HCT116 (cell line): ENCODE results near the gene EHD4. TPM values are rescaled to one million over a fixed set of nuclear protein-coding genes. Genes with fewer than 3 reads are reported as not detected.

Experiments used
- ATAC-seq: fragments of 200-7000 bp; cut with Tn5 transposase; 2 replicates; pipeline ENCODE4 v1.9.1; 2020; ENCODE audit warnings: mild to moderate bottlenecking, moderate library complexity
- BruUV-seq: library from RNA; stranded (reverse); fragments of 400-500 nt; replicated peaks from 2 replicates; lab custom pipeline; 2021; lab: Mats Ljungman, UMichigan
- CTCF ChIA-PET: fragments of 300-600 bp; sonication (Branson Sonifier 250); formaldehyde crosslinking; loops from one replicate; lab custom pipeline; 2021; ENCODE audit warnings: antibody characterized with exemption; lab: Charles Lee
- POLR2A ChIA-PET: fragments of 300-600, 350-600 bp; sonication (Branson Sonifier 250); formaldehyde crosslinking; loops from one replicate; lab custom pipeline; 2021; ENCODE audit warnings: antibody characterized with exemption; lab: Charles Lee
- RAD21 ChIA-PET, 2 experiments: fragments of 300-600 bp; sonication (Branson Sonifier 250); formaldehyde crosslinking; loops; one replicate each; lab custom pipeline; 2023; ENCODE audit warnings: low total read pairs in 2 of 2; ENCODE audit not compliant: uncharacterized antibody in 2 of 2, unreplicated experiment in 2 of 2, low non-redundant PET in 1 of 2; lab: Charles Lee
- DNase-seq: peaks from one replicate; pipeline ENCODE4 v3.0.0-alpha.2; 2010; ENCODE audit warnings: low read depth, low spot score
- H2AFZ ChIP-seq: fragments of 200-600 bp; shearing (Covaris generic), sonication (generic); 2 replicates; pipeline ENCODE4 v1.6.1; 2017; ENCODE audit warnings: low read depth, mixed run types, mixed read lengths, antibody characterized with exemption, low read length; ENCODE audit not compliant: poor library complexity, severe bottlenecking
- H3K27ac ChIP-seq: 2 replicates; pipeline ENCODE4 v1.5.1; 2012; ENCODE audit warnings: low read depth, low read length
- H3K27me3 ChIP-seq: fragments of 200-600 bp; sonication (generic); 2 replicates; pipeline ENCODE4 v1.6.1; 2016; ENCODE audit warnings: mixed run types, low read length, mixed read lengths; ENCODE audit not compliant: insufficient read depth
- H3K36me3 ChIP-seq, 2 experiments: fragments of 200-500 bp in 1 of 2; fragments of 200-600 bp in 1 of 2; sonication (Bioruptor generic) in 1 of 2; sonication (generic) in 1 of 2; 2 replicates each; pipeline versions ENCODE4 v1.5.1 to v1.6.1; 2014 to 2016; ENCODE audit warnings: low read length in 2 of 2, inconsistent platforms in 1 of 2, mixed read lengths in 1 of 2, mixed run types in 1 of 2; ENCODE audit not compliant: insufficient read depth in 2 of 2, control insufficient read depth in 1 of 2
- H3K4me1 ChIP-seq, 2 experiments: fragments of 200-600 bp in 1 of 2; sonication (generic) in 1 of 2; 2 replicates each; pipeline versions ENCODE4 v1.5.1 to v1.6.1; 2012 to 2017; ENCODE audit warnings: low read length in 2 of 2, inconsistent platforms in 1 of 2, mild to moderate bottlenecking in 1 of 2, mixed read lengths in 1 of 2, mixed run types in 1 of 2, moderate library complexity in 1 of 2; ENCODE audit not compliant: insufficient read depth in 2 of 2, control insufficient read depth in 1 of 2
- H3K4me2 ChIP-seq: fragments of 200-600 bp; sonication (generic); 2 replicates; pipeline ENCODE4 v1.6.1; 2017; ENCODE audit warnings: mixed run types, low read length, mixed read lengths
- H3K4me3 ChIP-seq, 2 experiments: fragments of 200-600 bp in 1 of 2; sonication (generic) in 1 of 2; replicated peaks in 1 of 2; 2 replicates each; pipeline ENCODE4 v1.5.1; 2011 to 2016; ENCODE audit warnings: low read length in 2 of 2, control low read depth in 1 of 2, low read depth in 1 of 2, mild to moderate bottlenecking in 1 of 2, mixed read lengths in 1 of 2, mixed run types in 1 of 2
- H3K79me2 ChIP-seq: fragments of 200-600 bp; sonication (generic); 2 replicates; pipeline ENCODE4 v1.6.1; 2017; ENCODE audit warnings: mild to moderate bottlenecking, mixed run types, low read length, moderate library complexity, mixed read lengths; ENCODE audit not compliant: insufficient read depth
- H3K9ac ChIP-seq: fragments of 200-600 bp; sonication (generic); 2 replicates; pipeline ENCODE4 v1.6.1; 2016; ENCODE audit warnings: low read length, mixed read lengths
- H3K9me2 ChIP-seq: fragments of 200-600 bp; sonication (generic), shearing (Covaris generic); 2 replicates; pipeline ENCODE4 v1.6.1; 2017; ENCODE audit warnings: mixed run types, mild to moderate bottlenecking, moderate library complexity; ENCODE audit not compliant: insufficient read depth
- H3K9me3 ChIP-seq, 2 experiments: fragments of 200-500 bp in 1 of 2; fragments of 200-600 bp in 1 of 2; sonication (Bioruptor generic) in 1 of 2; sonication (generic) in 1 of 2; 2 replicates each; pipeline ENCODE4 v1.6.1; 2014 to 2017; ENCODE audit warnings: low read length in 2 of 2, mixed read lengths in 2 of 2, inconsistent platforms in 1 of 2, low read depth in 1 of 2, mild to moderate bottlenecking in 1 of 2, mixed run types in 1 of 2, moderate library complexity in 1 of 2; ENCODE audit not compliant: control insufficient read depth in 1 of 2, insufficient read depth in 1 of 2
- H4K20me1 ChIP-seq: fragments of 200-600 bp; sonication (generic), shearing (Covaris generic); 2 replicates; pipeline ENCODE4 v1.6.1; 2017; ENCODE audit warnings: mixed run types, mild to moderate bottlenecking, moderate library complexity; ENCODE audit not compliant: insufficient read depth
- CBX3 ChIP-seq: IDR thresholded peaks from 2 replicates; pipeline ENCODE4 v1.6.1; 2012; ENCODE audit warnings: low read depth
- EGR1 ChIP-seq: IDR thresholded peaks from 2 replicates; pipeline ENCODE4 v1.6.1; 2012; ENCODE audit warnings: low read depth
- ELF1 ChIP-seq: IDR thresholded peaks from 2 replicates; pipeline ENCODE4 v1.6.1; 2012; ENCODE audit warnings: low read depth, borderline replicate concordance
- EZH2phosphoT487 ChIP-seq: fragments of 200-600 bp; IDR thresholded peaks from 2 replicates; pipeline ENCODE4 v1.6.1; 2018; ENCODE audit warnings: antibody characterized with exemption, borderline replicate concordance
- JUND ChIP-seq: IDR thresholded peaks from 2 replicates; pipeline ENCODE4 v1.6.1; 2012
- SIN3A ChIP-seq: IDR thresholded peaks from 2 replicates; pipeline ENCODE4 v1.6.1; 2012; ENCODE audit warnings: low read depth
- SP1 ChIP-seq: IDR thresholded peaks from 2 replicates; pipeline ENCODE4 v1.6.1; 2012; ENCODE audit warnings: low read depth
- intact Hi-C: fragments of 100-400 bp; cut with micrococcal nuclease; formaldehyde crosslinking; loops from 2 replicates; pipeline ENCODE4 v1.10.0; 2022
- total RNA-seq: library from RNA; stranded (reverse); gene quantifications from one replicate; pipeline ENCODE4 v1.2.1, GENCODE V29; 2021; ENCODE audit not compliant: unreplicated experiment
- TF ChIP-seq, protein P1 (sequence below): IDR thresholded peaks from 2 replicates; pipeline ENCODE4 v1.6.1; 2011; ENCODE audit warnings: mild to moderate bottlenecking, low read length, moderate library complexity; ENCODE audit not compliant: insufficient replicate concordance; ENCODE audit errors: extremely low read depth
- TF ChIP-seq, protein P2 (sequence below): IDR thresholded peaks from 2 replicates; pipeline ENCODE4 v1.6.1; 2012
- TF ChIP-seq, protein P3 (sequence below), 3 experiments: fragments of 200-600 bp in 1 of 3; sonication (generic) in 1 of 3; IDR thresholded peaks in 2 of 3; conservative IDR thresholded peaks in 1 of 3; 2 replicates each; pipeline ENCODE4 v1.5.1; 2012 to 2017; ENCODE audit warnings: low read depth in 2 of 3, low read length in 2 of 3, antibody characterized with exemption in 1 of 3, borderline replicate concordance in 1 of 3, control low read depth in 1 of 3, mild to moderate bottlenecking in 1 of 3, mixed read lengths in 1 of 3, mixed run types in 1 of 3, moderate library complexity in 1 of 3; ENCODE audit not compliant: insufficient read depth in 1 of 3

Gene EHD4
- total RNA-seq, 1 experiment from 2014 or later, result 28.0 TPM

DNA sequence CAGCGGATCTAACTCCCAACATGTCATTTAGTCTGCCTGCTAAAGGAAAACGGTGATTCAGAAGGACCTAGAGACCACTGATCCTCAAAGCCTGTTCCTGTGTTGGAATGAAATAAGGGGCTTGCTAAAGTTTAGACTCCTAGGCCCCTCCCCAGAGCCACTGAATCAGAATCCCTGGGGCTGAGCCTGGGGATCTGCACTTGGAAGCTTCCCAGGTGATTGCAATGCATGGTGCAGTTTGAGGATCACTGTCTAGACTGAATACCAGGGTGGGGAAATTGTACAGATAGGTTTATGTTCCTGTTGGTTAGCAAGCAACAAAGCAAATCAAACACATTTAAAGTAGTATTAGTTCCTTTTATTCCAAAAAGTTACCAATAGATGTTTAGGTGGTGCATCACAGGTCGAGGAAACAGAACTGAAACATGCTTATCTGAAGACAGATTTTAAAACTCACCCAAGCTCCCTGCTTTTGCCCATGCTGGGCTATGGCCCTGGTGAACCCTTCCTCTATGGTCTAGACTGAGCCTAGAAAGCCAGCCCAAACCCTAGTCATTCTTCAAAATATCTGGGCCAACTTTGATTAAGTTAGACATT, 48.9 kb downstream of the EHD4 start:
- H3K36me3 ChIP-seq, result peaks cover 2 to 30% of the 10 kb centered on the region in 2 experiments; a peak in 1 of 4 replicates
- no peaks in the 10 kb centered on the region for H3K27me3 ChIP-seq
- CTCF ChIA-PET, result no interaction called here
- TF ChIP-seq EZH2phosphoT487, result no peak
- TF ChIP-seq, protein P1, sequence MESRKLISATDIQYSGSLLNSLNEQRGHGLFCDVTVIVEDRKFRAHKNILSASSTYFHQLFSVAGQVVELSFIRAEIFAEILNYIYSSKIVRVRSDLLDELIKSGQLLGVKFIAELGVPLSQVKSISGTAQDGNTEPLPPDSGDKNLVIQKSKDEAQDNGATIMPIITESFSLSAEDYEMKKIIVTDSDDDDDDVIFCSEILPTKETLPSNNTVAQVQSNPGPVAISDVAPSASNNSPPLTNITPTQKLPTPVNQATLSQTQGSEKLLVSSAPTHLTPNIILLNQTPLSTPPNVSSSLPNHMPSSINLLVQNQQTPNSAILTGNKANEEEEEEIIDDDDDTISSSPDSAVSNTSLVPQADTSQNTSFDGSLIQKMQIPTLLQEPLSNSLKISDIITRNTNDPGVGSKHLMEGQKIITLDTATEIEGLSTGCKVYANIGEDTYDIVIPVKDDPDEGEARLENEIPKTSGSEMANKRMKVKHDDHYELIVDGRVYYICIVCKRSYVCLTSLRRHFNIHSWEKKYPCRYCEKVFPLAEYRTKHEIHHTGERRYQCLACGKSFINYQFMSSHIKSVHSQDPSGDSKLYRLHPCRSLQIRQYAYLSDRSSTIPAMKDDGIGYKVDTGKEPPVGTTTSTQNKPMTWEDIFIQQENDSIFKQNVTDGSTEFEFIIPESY, result no peak
- POLR2A ChIA-PET, result no interaction called here
- ATAC-seq (no peak), DNase-seq (no peak)
- H3K9ac ChIP-seq, result no peak overlapping the region
- no peaks in the 10 kb centered on the region for H3K9me3 ChIP-seq
- intact Hi-C loops, result no loop called here
- H3K4me2 ChIP-seq, result no peak overlapping the region
- no peaks in the 10 kb centered on the region for H3K9me2 ChIP-seq
- RAD21 ChIA-PET, result no interaction called here
- peaks cover 0 to 12% of the 10 kb centered on the region in 2 experiments; a peak in 1 of 4 replicates for H3K4me1 ChIP-seq
- BruUV-seq, result no TSS peak
- no peak overlapping the region for H3K27ac ChIP-seq
- no peak overlapping the region for H2AFZ ChIP-seq
- H4K20me1 ChIP-seq, result no peaks in the 10 kb centered on the region
- peaks cover 28% of the 10 kb centered on the region; the same call in 1 of the 2 replicates for H3K79me2 ChIP-seq
- no peak overlapping the region for H3K4me3 ChIP-seq

DNA sequence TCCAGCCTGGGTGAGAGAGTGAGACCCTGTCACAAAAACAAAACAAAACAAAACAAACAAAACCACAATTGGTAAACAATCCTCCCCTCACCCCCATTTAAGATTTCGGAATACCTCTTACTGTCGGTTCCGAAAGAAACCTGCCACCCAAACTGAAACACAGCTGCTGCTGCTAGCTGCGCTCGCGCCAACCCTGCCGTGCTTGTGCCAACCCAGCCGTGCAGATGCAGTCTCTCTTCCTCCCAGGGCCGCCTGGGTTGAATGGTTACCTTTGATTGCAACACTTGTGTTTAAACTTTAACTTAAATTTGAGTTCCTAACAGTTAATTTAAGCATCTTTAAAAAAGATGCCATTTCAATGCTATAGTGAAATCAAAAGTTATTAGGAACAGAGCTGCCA, 50.0 kb downstream of the EHD4 start:
- CTCF ChIA-PET, result no interaction called here
- Histone ChIP-seq H3K36me3 (peaks cover 2 to 35% of the 10 kb centered on the region in 2 experiments; a peak in 1 of 4 replicates), H2AFZ (no peak overlapping the region), H3K4me1 (peaks cover 9 to 23% of the 10 kb centered on the region in 2 experiments), H3K9me2 (no peaks in the 10 kb centered on the region), H3K4me2 (no peak overlapping the region), H3K4me3 (no peak overlapping the region), H3K27me3 (no peaks in the 10 kb centered on the region), H3K9me3 (no peaks in the 10 kb centered on the region), H4K20me1 (no peaks in the 10 kb centered on the region), H3K79me2 (peaks cover 19% of the 10 kb centered on the region; the same call in 1 of the 2 replicates), H3K27ac (no peak overlapping the region), H3K9ac (no peak overlapping the region)
- no peak for DNase-seq
- TF ChIP-seq JUND (no peak), EGR1 (no peak), CBX3 (no peak), SP1 (no peak), ELF1 (no peak), SIN3A (no peak)
- TF ChIP-seq, protein P1, result no peak
- TF ChIP-seq, protein P2, sequence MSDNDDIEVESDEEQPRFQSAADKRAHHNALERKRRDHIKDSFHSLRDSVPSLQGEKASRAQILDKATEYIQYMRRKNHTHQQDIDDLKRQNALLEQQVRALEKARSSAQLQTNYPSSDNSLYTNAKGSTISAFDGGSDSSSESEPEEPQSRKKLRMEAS, result no peak
- TF ChIP-seq, protein P3, sequence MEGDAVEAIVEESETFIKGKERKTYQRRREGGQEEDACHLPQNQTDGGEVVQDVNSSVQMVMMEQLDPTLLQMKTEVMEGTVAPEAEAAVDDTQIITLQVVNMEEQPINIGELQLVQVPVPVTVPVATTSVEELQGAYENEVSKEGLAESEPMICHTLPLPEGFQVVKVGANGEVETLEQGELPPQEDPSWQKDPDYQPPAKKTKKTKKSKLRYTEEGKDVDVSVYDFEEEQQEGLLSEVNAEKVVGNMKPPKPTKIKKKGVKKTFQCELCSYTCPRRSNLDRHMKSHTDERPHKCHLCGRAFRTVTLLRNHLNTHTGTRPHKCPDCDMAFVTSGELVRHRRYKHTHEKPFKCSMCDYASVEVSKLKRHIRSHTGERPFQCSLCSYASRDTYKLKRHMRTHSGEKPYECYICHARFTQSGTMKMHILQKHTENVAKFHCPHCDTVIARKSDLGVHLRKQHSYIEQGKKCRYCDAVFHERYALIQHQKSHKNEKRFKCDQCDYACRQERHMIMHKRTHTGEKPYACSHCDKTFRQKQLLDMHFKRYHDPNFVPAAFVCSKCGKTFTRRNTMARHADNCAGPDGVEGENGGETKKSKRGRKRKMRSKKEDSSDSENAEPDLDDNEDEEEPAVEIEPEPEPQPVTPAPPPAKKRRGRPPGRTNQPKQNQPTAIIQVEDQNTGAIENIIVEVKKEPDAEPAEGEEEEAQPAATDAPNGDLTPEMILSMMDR (IDR thresholded peaks at IDR 0.05 in 2 of 3, conservative IDR thresholded peaks at IDR 0.05 in 1 of 3; ENCODE audit: borderline replicate concordance in 1 of 3, insufficient read depth in 1 of 3, low read depth in 2 of 3, low read length in 2 of 3), result no peak
- intact Hi-C loops, result no loop called here
- POLR2A ChIA-PET, result no interaction called here
- ATAC-seq, result no peak
- RAD21 ChIA-PET, result no interaction called here
- no TSS peak for BruUV-seq
